IMR-90 (cell line): Measurements from ENCODE around the gene BZW2. TPM values are rescaled to one million over a fixed set of nuclear protein-coding genes. Genes with fewer than 3 reads are reported as not detected.

ENCODE experiments used
- ATAC-seq: fragments of 200-7000 bp; cut with Tn5 transposase; 2 replicates; pipeline ENCODE4 v1.9.1; 2020; ENCODE audit warnings: low read depth, mild to moderate bottlenecking, moderate library complexity
- BruUV-seq: library from RNA; stranded (reverse); fragments of 400-500 nt; replicated peaks from 2 replicates; lab custom pipeline; 2021; lab: Mats Ljungman, UMichigan
- CTCF ChIA-PET: fragments of 300-600 bp; formaldehyde crosslinking; extraction: SDS; loops from one replicate; lab custom pipeline; 2021; ENCODE audit warnings: antibody characterized with exemption; lab: Yijun Ruan, JAX
- POLR2A ChIA-PET: fragments of 300-600 bp; sonication (Branson Sonifier 250); formaldehyde crosslinking; loops from one replicate; lab custom pipeline; 2022; ENCODE audit warnings: antibody characterized with exemption; ENCODE audit not compliant: unreplicated experiment; lab: Charles Lee
- DNase-seq: peaks from one replicate; pipeline ENCODE4 v3.0.0; 2013
- H2AFZ ChIP-seq: replicated peaks from 2 replicates; pipeline ENCODE3; 2013; ENCODE audit warnings: low read length, mild to moderate bottlenecking; ENCODE audit not compliant: poor library complexity
- H2AK5ac ChIP-seq: 2 replicates; pipeline ENCODE4 v1.6.1; 2013; ENCODE audit warnings: low read depth, low read length, inconsistent platforms
- H2AK9ac ChIP-seq: replicated peaks from 2 replicates; pipeline ENCODE3; 2013; ENCODE audit warnings: mild to moderate bottlenecking, low read depth, low read length, moderate library complexity; ENCODE audit not compliant: poor library complexity
- H2BK120ac ChIP-seq: 2 replicates; pipeline ENCODE4 v1.6.1; 2013; ENCODE audit warnings: low read depth, low read length, inconsistent platforms
- H2BK15ac ChIP-seq: 3 replicates; pipeline ENCODE4 v1.6.1; 2013; ENCODE audit warnings: low read depth, low read length, inconsistent platforms
- H2BK20ac ChIP-seq: 2 replicates; pipeline ENCODE4 v1.6.1; 2013; ENCODE audit warnings: low read depth, mild to moderate bottlenecking, inconsistent platforms, low read length, moderate library complexity
- H2BK5ac ChIP-seq: 2 replicates; pipeline ENCODE4 v1.6.1; 2013; ENCODE audit warnings: mild to moderate bottlenecking, low read depth, low read length, inconsistent platforms; ENCODE audit not compliant: poor library complexity, severe bottlenecking
- H3K14ac ChIP-seq: replicated peaks from 2 replicates; pipeline ENCODE4 v1.6.1; 2013; ENCODE audit warnings: low read depth, low read length, inconsistent platforms
- H3K18ac ChIP-seq: 2 replicates; pipeline ENCODE4 v1.6.1; 2013; ENCODE audit warnings: low read depth, low read length, control low read depth
- H3K23ac ChIP-seq: 2 replicates; pipeline ENCODE4 v1.6.1; 2013; ENCODE audit warnings: low read depth, low read length, inconsistent platforms
- H3K27ac ChIP-seq: 2 replicates; pipeline ENCODE4 v1.5.1; 2013; ENCODE audit warnings: mild to moderate bottlenecking, control low read depth, low read length; ENCODE audit not compliant: insufficient read depth
- H3K27me3 ChIP-seq: 2 replicates; pipeline ENCODE4 v1.6.1; 2013; ENCODE audit warnings: low read length; ENCODE audit not compliant: control insufficient read depth, insufficient read depth
- H3K36me3 ChIP-seq: 2 replicates; pipeline ENCODE4 v1.6.1; 2013; ENCODE audit warnings: low read length, mixed read lengths; ENCODE audit not compliant: control insufficient read depth, insufficient read depth
- H3K4ac ChIP-seq: 2 replicates; pipeline ENCODE4 v1.6.1; 2013; ENCODE audit warnings: low read depth, low read length, inconsistent platforms
- H3K4me1 ChIP-seq: 2 replicates; pipeline ENCODE4 v1.6.1; 2013; ENCODE audit warnings: low read length, mixed read lengths; ENCODE audit not compliant: control insufficient read depth, insufficient read depth
- H3K4me2 ChIP-seq: 2 replicates; pipeline ENCODE4 v1.6.1; 2013; ENCODE audit warnings: low read depth, mild to moderate bottlenecking, control low read depth, low read length, moderate library complexity
- H3K4me3 ChIP-seq: 2 replicates; pipeline ENCODE4 v1.5.1; 2013; ENCODE audit warnings: low read depth, mild to moderate bottlenecking, control low read depth, low read length, moderate library complexity; ENCODE audit not compliant: insufficient read depth
- H3K56ac ChIP-seq: 2 replicates; pipeline ENCODE4 v1.6.1; 2013; ENCODE audit warnings: low read length, inconsistent platforms; ENCODE audit not compliant: insufficient read depth; ENCODE audit errors: extremely low read depth
- H3K79me1 ChIP-seq, 2 experiments: 2 replicates each; pipeline ENCODE4 v1.6.1; 2013; ENCODE audit warnings: low read length in 2 of 2, inconsistent platforms in 1 of 2, low read depth in 1 of 2
- H3K9ac ChIP-seq: 2 replicates; pipeline ENCODE4 v1.6.1; 2013; ENCODE audit warnings: low read depth, low read length, control low read depth
- H3K9me1 ChIP-seq: 2 replicates; pipeline ENCODE4 v1.6.1; 2013; ENCODE audit warnings: low read length, inconsistent platforms; ENCODE audit not compliant: insufficient read depth
- H3K9me3 ChIP-seq: 2 replicates; pipeline ENCODE4 v1.6.1; 2013; ENCODE audit warnings: low read length; ENCODE audit not compliant: control insufficient read depth, insufficient read depth
- H4K20me1 ChIP-seq: 2 replicates; pipeline ENCODE4 v1.6.1; 2013; ENCODE audit warnings: low read length, inconsistent platforms; ENCODE audit not compliant: insufficient read depth
- H4K5ac ChIP-seq: 2 replicates; pipeline ENCODE4 v1.6.1; 2013; ENCODE audit warnings: mild to moderate bottlenecking, low read depth, low read length, control low read depth
- H4K8ac ChIP-seq, 2 experiments: 2 replicates each; pipeline ENCODE4 v1.6.1; 2013; ENCODE audit warnings: low read depth in 2 of 2, low read length in 2 of 2, control low read depth in 1 of 2, inconsistent platforms in 1 of 2
- H4K91ac ChIP-seq: 2 replicates; pipeline ENCODE4 v1.6.1; 2013; ENCODE audit warnings: low read depth, low read length, inconsistent platforms; ENCODE audit not compliant: insufficient read depth
- BHLHE40 ChIP-seq: fragments of 150-350 bp; IDR thresholded peaks from 2 replicates; pipeline ENCODE4 v1.6.1; 2016; ENCODE audit warnings: mild to moderate bottlenecking, low read depth, low read length
- WGBS, 2 experiments: methylation state at CpG; one replicate each; pipeline versions ENCODE4 v1.1.5 to v1.1.7; 2013; ENCODE audit warnings: missing lambda C conversion rate in 2 of 2; ENCODE audit not compliant: insufficient read length in 1 of 2; ENCODE audit errors: extremely low coverage in 2 of 2; 5-methylcytosine and 5-hydroxymethylcytosine counted together
- dilution Hi-C: fragments of 300-500 bp; cut with HindIII; formaldehyde crosslinking; loops from one replicate; pipeline ENCODE4 v1.14.3; 2018; ENCODE audit warnings: low sequenced_read_pairs; ENCODE audit not compliant: unreplicated experiment
- in situ Hi-C: fragments of 300-500 bp; cut with MboI; formaldehyde crosslinking; loops from 3 replicates; pipeline ENCODE4 v1.14.3; 2019; ENCODE audit warnings: low sequenced_read_pairs, inconsistent platforms, mixed read lengths
- intact Hi-C: fragments of 100-400 bp; cut with micrococcal nuclease; formaldehyde crosslinking; loops from 2 replicates; pipeline ENCODE4 v1.10.0; 2022
- polyA plus RNA-seq, 3 experiments: library from polyadenylated mRNA; depleted of rRNA; stranded (reverse); fragments of >200 nt; gene quantifications; 2 replicates each; pipeline ENCODE4 v1.2.3, GENCODE V29; 2012; ENCODE audit warnings: low replicate concordance in 1 of 3
- total RNA-seq: library from RNA; depleted of rRNA; stranded (reverse); fragments of >200 nt; gene quantifications from 2 replicates; pipeline ENCODE4 v1.2.3, GENCODE V29; 2012

The BZW2 gene
- total and polyA plus RNA-seq, 2 of the 4 experiments (the other 2 are of a cell fraction): 58.1 to 92.9 TPM

GRCh38 chr7:16615228-16615627 is 30.8 kb upstream of the BZW2 start:
- H2BK20ac ChIP-seq: no peak overlapping the region
- peaks cover 11% of the 10 kb centered on the region for H3K36me3 ChIP-seq
- CTCF ChIA-PET: no interaction called here

More at GRCh38 chr7:16615228-16615627, 30.8 kb upstream of the BZW2 start:
- dilution Hi-C loops (no loop called here), in situ Hi-C loops (loop anchor here (25.0 kb wide), 1 partner anchor 297 kb away; no protein-coding TSS in a partner anchor), intact Hi-C loops (no loop called here)
- Histone ChIP-seq H3K14ac (no peak overlapping the region), H4K5ac (no peak overlapping the region), H3K4me1 (peaks cover 5% of the 10 kb centered on the region), H2BK5ac (no peak overlapping the region), H3K4me2 (no peak overlapping the region), H3K27ac (no peak overlapping the region), H2AFZ (no peak overlapping the region), H3K9me3 (no peaks in the 10 kb centered on the region), H4K20me1 (no peaks in the 10 kb centered on the region), H4K8ac (no peak overlapping the region), H3K4me3 (no peak overlapping the region), H3K9ac (no peak overlapping the region), H2BK15ac (no peak overlapping the region), H3K23ac (no peak overlapping the region), H3K56ac (no peak overlapping the region), H3K4ac (no peak overlapping the region), H3K79me1 (peaks cover 5 to 6% of the 10 kb centered on the region in 2 experiments; a peak in 3 of 4 replicates), H4K91ac (no peak overlapping the region), H3K9me1 (peaks cover 5% of the 10 kb centered on the region; the same call in 1 of the 2 replicates), H3K18ac (no peak overlapping the region), H2BK120ac (no peak overlapping the region), H3K27me3 (no peaks in the 10 kb centered on the region), H2AK9ac (no peak overlapping the region), H2AK5ac (no peak overlapping the region)
- BruUV-seq: no TSS peak
- ATAC-seq (no peak; the same call in 1 of the 2 replicates), DNase-seq (no peak)
- POLR2A ChIA-PET: no interaction called here
- no peak for TF ChIP-seq BHLHE40
- WGBS, 2 experiments: no CpG with 5 or more reads among the region's 5 CpGs
